Measurements from ENCODE around the gene NKX6-2.

Gene NKX6-2

DNA sequence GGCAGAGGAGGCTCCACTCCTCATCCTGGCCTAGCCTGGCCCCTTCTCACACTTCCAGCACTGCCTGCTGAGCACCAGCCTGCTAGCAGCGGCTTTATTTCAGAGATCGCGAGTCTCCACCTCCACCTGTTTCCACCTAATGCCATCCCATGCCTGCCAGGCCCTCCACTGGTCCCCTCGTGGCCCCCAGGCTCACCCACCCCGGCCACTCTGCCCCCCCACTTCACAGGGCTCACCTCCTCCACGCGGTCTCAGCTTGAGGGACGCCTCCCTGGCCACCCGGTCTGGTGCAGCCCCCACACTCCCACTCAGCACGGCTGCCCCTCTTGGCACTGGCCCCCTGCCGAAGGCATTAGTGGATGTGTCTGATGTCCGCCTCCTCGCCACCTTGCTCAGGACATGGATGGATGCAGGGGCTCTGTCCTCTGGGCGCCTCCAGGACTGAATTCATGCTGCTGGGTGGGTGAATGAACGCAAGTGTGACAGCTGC lies 3.8 kb upstream of the NKX6-2 start:
- Histone ChIP-seq H3K27me3 (ENCODE audit: insufficient read depth, low read length) (no peaks in the 10 kb centered on the region), H3K27ac (ENCODE audit: low read depth, low read length, poor library complexity, severe bottlenecking) (no peak overlapping the region)
- TF ChIP-seq, protein P1, sequence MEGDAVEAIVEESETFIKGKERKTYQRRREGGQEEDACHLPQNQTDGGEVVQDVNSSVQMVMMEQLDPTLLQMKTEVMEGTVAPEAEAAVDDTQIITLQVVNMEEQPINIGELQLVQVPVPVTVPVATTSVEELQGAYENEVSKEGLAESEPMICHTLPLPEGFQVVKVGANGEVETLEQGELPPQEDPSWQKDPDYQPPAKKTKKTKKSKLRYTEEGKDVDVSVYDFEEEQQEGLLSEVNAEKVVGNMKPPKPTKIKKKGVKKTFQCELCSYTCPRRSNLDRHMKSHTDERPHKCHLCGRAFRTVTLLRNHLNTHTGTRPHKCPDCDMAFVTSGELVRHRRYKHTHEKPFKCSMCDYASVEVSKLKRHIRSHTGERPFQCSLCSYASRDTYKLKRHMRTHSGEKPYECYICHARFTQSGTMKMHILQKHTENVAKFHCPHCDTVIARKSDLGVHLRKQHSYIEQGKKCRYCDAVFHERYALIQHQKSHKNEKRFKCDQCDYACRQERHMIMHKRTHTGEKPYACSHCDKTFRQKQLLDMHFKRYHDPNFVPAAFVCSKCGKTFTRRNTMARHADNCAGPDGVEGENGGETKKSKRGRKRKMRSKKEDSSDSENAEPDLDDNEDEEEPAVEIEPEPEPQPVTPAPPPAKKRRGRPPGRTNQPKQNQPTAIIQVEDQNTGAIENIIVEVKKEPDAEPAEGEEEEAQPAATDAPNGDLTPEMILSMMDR (IDR thresholded peaks at IDR 0.05; ENCODE audit: low read length) = no peak
- TF ChIP-seq EZH2 (IDR thresholded peaks at IDR 0.05; ENCODE audit: borderline replicate concordance, low read length) = no peak

DNA sequence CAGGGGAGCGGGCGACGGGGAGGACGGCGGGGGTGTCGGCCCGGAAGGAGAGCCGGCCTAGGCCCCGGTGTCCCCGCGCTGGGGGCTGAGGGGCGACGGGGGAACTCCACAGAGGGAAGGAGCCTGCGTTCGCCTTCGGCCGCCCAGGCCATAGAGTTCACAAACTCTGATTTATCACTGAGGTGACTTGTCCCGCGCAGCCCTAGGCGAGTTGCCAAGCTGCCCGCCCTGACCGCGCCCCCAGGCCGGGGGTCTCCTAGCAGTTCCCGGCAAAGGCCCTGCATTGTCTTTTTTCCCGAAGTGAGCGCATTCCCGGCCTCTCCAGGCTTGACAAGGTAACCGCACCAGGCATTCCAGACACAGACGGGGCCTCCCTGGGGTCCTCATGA lies 2.9 kb upstream of the NKX6-2 start:
- H3F3A ChIP-seq (ENCODE audit: insufficient read depth, low read length) = no peaks in the 10 kb centered on the region
- H3K9ac ChIP-seq (ENCODE audit: low read length) = no peak overlapping the region
- no peaks in the 10 kb centered on the region for H3K4me1 ChIP-seq (ENCODE audit: insufficient read depth, low read length, severe bottlenecking)
- H3K4me2 ChIP-seq (ENCODE audit: low read length) = no peak overlapping the region
- H3K27me3 ChIP-seq (ENCODE audit: insufficient read depth, low read length) = no peaks in the 10 kb centered on the region
- no peaks in the 10 kb centered on the region for H3K9me3 ChIP-seq (ENCODE audit: low read length)
- no peaks in the 10 kb centered on the region for H4K20me1 ChIP-seq (ENCODE audit: insufficient read depth, low read length)
- H3K4me3 ChIP-seq (ENCODE audit: low read depth, low read length, poor library complexity, severe bottlenecking) = no peak overlapping the region
- H3K9me2 ChIP-seq (ENCODE audit: low read depth, low read length) = no peaks in the 10 kb centered on the region
- TF ChIP-seq EZH2 (IDR thresholded peaks at IDR 0.05; ENCODE audit: borderline replicate concordance, low read length) = no peak
- TF ChIP-seq, protein P1 (IDR thresholded peaks at IDR 0.05; ENCODE audit: low read length) = no peak
- H3K36me3 ChIP-seq (ENCODE audit: insufficient read depth, low read length) = no peaks in the 10 kb centered on the region
- no peaks in the 10 kb centered on the region for H3K79me2 ChIP-seq (ENCODE audit: insufficient read depth, low read length)
- no peak overlapping the region for H3K27ac ChIP-seq (ENCODE audit: low read depth, low read length, poor library complexity, severe bottlenecking)
- no peak overlapping the region for H2AFZ ChIP-seq (ENCODE audit: low read length)

More for the DNA sequence above, 3.8 kb upstream of the NKX6-2 start:
- no peak overlapping the region for H3K4me3 ChIP-seq (ENCODE audit: low read depth, low read length, poor library complexity, severe bottlenecking)
- H3K9me3 ChIP-seq (ENCODE audit: low read length) = no peaks in the 10 kb centered on the region
- H3K36me3 ChIP-seq (ENCODE audit: insufficient read depth, low read length) = no peaks in the 10 kb centered on the region
- no peaks in the 10 kb centered on the region for H3K79me2 ChIP-seq (ENCODE audit: insufficient read depth, low read length)
- H2AFZ ChIP-seq (ENCODE audit: low read length) = no peak overlapping the region
- H3K9ac ChIP-seq (ENCODE audit: low read length) = no peak overlapping the region
- no peaks in the 10 kb centered on the region for H3K4me1 ChIP-seq (ENCODE audit: insufficient read depth, low read length, severe bottlenecking)
- H3K4me2 ChIP-seq (ENCODE audit: low read length) = no peak overlapping the region
- H3F3A ChIP-seq (ENCODE audit: insufficient read depth, low read length) = no peaks in the 10 kb centered on the region
- no peaks in the 10 kb centered on the region for H4K20me1 ChIP-seq (ENCODE audit: insufficient read depth, low read length)
- no peaks in the 10 kb centered on the region for H3K9me2 ChIP-seq (ENCODE audit: low read depth, low read length)

DNA sequence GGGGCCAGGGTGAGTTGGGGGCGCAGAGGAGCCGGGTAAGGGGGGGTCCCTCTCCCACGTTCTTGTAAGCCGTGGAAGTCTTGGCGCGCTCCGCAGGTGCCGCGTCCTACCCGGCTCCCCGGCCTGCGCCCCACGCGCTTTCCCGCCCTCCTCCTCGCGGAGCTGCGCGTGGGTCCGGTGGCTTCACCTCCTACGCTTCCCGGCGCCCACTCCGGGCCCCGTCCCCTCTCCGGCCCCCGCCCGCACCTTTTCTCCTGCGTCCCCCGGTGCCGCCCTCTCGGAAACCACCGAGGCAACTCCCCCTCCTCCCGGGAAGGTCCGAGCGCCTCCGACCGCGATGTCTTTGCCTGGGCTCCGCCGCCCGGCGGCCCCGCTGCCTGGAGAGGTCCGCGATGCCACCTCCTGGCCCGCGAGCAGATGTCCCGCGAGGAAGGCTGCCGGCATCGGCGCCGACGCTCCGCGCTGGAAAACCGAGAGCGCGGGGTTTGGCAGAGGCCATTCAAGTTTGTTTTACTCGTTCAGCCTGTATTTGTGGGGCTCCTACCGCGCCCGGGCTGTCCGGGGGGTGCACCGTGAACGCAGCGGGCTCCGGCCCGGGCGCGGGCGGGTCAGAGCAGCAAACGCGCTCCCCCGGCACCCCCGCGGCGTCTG lies 2.4 kb upstream of the NKX6-2 start:
- Histone ChIP-seq H3K4me3 (ENCODE audit: low read depth, low read length, poor library complexity, severe bottlenecking) (no peak overlapping the region), H3K9ac (ENCODE audit: low read length) (no peak overlapping the region)
- TF ChIP-seq, protein P1 (IDR thresholded peaks at IDR 0.05; ENCODE audit: low read length) = no peak
- TF ChIP-seq EZH2 (IDR thresholded peaks at IDR 0.05; ENCODE audit: borderline replicate concordance, low read length) = no peak

More for the DNA sequence above, 2.4 kb upstream of the NKX6-2 start:
- Histone ChIP-seq H2AFZ (ENCODE audit: low read length) (no peak overlapping the region), H3K27ac (ENCODE audit: low read depth, low read length, poor library complexity, severe bottlenecking) (no peak overlapping the region), H4K20me1 (ENCODE audit: insufficient read depth, low read length) (no peaks in the 10 kb centered on the region), H3K27me3 (ENCODE audit: insufficient read depth, low read length) (no peaks in the 10 kb centered on the region), H3F3A (ENCODE audit: insufficient read depth, low read length) (no peaks in the 10 kb centered on the region), H3K4me1 (ENCODE audit: insufficient read depth, low read length, severe bottlenecking) (no peaks in the 10 kb centered on the region), H3K36me3 (ENCODE audit: insufficient read depth, low read length) (no peaks in the 10 kb centered on the region), H3K4me2 (ENCODE audit: low read length) (no peak overlapping the region), H3K9me2 (ENCODE audit: low read depth, low read length) (no peaks in the 10 kb centered on the region), H3K9me3 (ENCODE audit: low read length) (no peaks in the 10 kb centered on the region), H3K79me2 (ENCODE audit: insufficient read depth, low read length) (no peaks in the 10 kb centered on the region)
